GM12891 (cell line): ENCODE measurements around the gene SMCO4.

Experiments used
- DNase-seq: peaks from one replicate; pipeline ENCODE4 v3.0.0; 2011; ENCODE audit warnings: low spot score; ENCODE audit not compliant: insufficient read length
- FAIRE-seq: peaks from 2 replicates; lab custom pipeline; 2011; peaks lifted over from hg19 to GRCh38; lab: Jason Lieb, UNC
- PAX5 ChIP-seq: IDR thresholded peaks from 2 replicates; pipeline ENCODE4 v1.6.1; 2011; ENCODE audit warnings: low read length, moderate library complexity, mild to moderate bottlenecking; ENCODE audit not compliant: insufficient read depth, severe bottlenecking
- POLR2A ChIP-seq: IDR thresholded peaks from 2 replicates; pipeline ENCODE4 v1.6.1; 2011; ENCODE audit warnings: low read depth, low read length, control low read depth
- POLR2AphosphoS5 ChIP-seq: IDR thresholded peaks from 2 replicates; pipeline ENCODE4 v1.6.1; 2011; ENCODE audit warnings: low read depth, low read length, control low read depth
- POU2F2 ChIP-seq: IDR thresholded peaks from 2 replicates; pipeline ENCODE4 v1.6.1; 2011; ENCODE audit warnings: low read depth, mild to moderate bottlenecking, control low read depth, low read length, moderate library complexity
- SPI1 ChIP-seq: IDR thresholded peaks from 2 replicates; pipeline ENCODE4 v1.6.1; 2011; ENCODE audit warnings: low read depth, low read length, control low read depth
- TAF1 ChIP-seq: IDR thresholded peaks from 2 replicates; pipeline ENCODE4 v1.6.1; 2011; ENCODE audit warnings: low read depth, low read length, control low read depth

The SMCO4 gene

GRCh38 chr11:93560199-93560932 lies 17.2 kb upstream of the SMCO4 start:
- FAIRE-seq (no peak), DNase-seq (no peak)
- TF ChIP-seq TAF1 (no peak), POU2F2 (no peak), POLR2A (no peak), PAX5 (no peak), SPI1 (no peak), POLR2AphosphoS5 (no peak)

- DNase-seq = no peak
- no peak for TF ChIP-seq POLR2AphosphoS5
- no peak for TF ChIP-seq SPI1
- TF ChIP-seq PAX5 = no peak
- TF ChIP-seq POLR2A = no peak
- no peak for TF ChIP-seq POU2F2
- TF ChIP-seq TAF1 = no peak
- FAIRE-seq = no peak
Measured at GRCh38 chr11:93559681-93560080, 16.5 kb upstream of the SMCO4 start.

- FAIRE-seq = no peak
- TF ChIP-seq SPI1 = no peak
- no peak for TF ChIP-seq PAX5
- no peak for TF ChIP-seq POU2F2
- TF ChIP-seq POLR2A = no peak
- no peak for TF ChIP-seq TAF1
- TF ChIP-seq POLR2AphosphoS5 = no peak
- no peak for DNase-seq
Measured at GRCh38 chr11:93552874-93553273, 9.7 kb upstream of the SMCO4 start.

- TF ChIP-seq POLR2AphosphoS5 = no peak
- no peak for TF ChIP-seq POU2F2
- no peak for TF ChIP-seq POLR2A
- TF ChIP-seq SPI1 = no peak
- TF ChIP-seq PAX5 = no peak
- TF ChIP-seq TAF1 = no peak
- DNase-seq (no peak), FAIRE-seq (no peak)
Measured at GRCh38 chr11:93549976-93550375, 6.8 kb upstream of the SMCO4 start.

- DNase-seq (no peak), FAIRE-seq (no peak)
- TF ChIP-seq POLR2AphosphoS5 = no peak
- no peak for TF ChIP-seq TAF1
- TF ChIP-seq POU2F2 = no peak
- TF ChIP-seq SPI1 = no peak
Measured at GRCh38 chr11:93548679-93549319, 5.6 kb upstream of the SMCO4 start.

GRCh38 chr11:93547773-93548172 lies 4.6 kb upstream of the SMCO4 start:
- FAIRE-seq (no peak), DNase-seq (no peak)
- no peak for TF ChIP-seq SPI1
- no peak for TF ChIP-seq TAF1
- no peak for TF ChIP-seq POLR2A
- TF ChIP-seq PAX5 = no peak
- TF ChIP-seq POU2F2 = no peak
- TF ChIP-seq POLR2AphosphoS5 = no peak

GRCh38 chr11:93547028-93547427 lies 3.8 kb upstream of the SMCO4 start:
- no peak for TF ChIP-seq POLR2AphosphoS5
- DNase-seq = no peak
- no peak for FAIRE-seq

GRCh38 chr11:93545566-93545965 lies 2.4 kb upstream of the SMCO4 start:
- DNase-seq (no peak), FAIRE-seq (no peak)
- TF ChIP-seq TAF1 (no peak), POU2F2 (no peak), POLR2AphosphoS5 (no peak), SPI1 (no peak), PAX5 (no peak), POLR2A (no peak)

GRCh38 chr11:93542811-93543229 lies 371 bp downstream of the SMCO4 start:
- DNase-seq (peak; percentile 43), FAIRE-seq (peak; percentile 5)
- no peak for TF ChIP-seq POLR2AphosphoS5
- no peak for TF ChIP-seq SPI1
- TF ChIP-seq PAX5 = no peak
- TF ChIP-seq POLR2A = no peak
- TF ChIP-seq TAF1 = no peak
- no peak for TF ChIP-seq POU2F2
